Measurements from ENCODE around the gene SIGLEC12.

DNA sequence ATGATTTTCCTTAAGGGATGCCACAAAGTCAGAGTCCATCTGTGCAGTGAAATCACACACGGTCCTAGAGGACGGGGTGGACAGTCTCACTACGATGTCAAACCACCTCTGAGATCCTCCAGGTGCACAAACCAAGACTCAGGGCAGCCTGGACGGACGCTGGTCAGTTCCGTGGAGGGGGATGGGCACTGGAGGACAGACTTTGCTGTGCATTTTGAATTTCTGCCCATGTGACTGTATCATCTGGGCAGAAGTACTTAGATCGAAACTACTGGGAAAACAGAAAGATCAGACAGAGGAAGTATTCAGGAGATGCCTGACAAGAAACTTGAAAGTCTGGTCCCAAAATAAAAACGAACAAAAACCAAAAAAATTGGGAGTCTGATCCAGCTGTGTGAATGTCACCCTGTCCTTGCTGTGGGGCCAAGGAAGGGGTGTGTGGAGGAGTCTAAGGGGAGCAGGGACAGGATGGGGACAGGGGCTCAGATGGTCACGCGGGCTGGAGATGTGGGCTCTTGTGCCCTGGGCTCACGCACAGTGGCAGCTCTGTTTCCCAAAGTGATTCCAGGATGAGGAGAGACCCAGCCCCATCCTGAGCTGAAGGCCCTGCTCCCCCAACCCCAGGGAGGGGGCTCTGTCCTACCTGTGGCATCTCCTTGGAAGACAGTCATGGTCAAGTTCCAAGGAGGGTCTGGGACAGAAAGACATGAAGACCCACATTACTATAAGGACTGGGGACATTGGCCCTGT lies 44.9 kb downstream of the SIGLEC12 start:
- TF ChIP-seq, protein P1, sequence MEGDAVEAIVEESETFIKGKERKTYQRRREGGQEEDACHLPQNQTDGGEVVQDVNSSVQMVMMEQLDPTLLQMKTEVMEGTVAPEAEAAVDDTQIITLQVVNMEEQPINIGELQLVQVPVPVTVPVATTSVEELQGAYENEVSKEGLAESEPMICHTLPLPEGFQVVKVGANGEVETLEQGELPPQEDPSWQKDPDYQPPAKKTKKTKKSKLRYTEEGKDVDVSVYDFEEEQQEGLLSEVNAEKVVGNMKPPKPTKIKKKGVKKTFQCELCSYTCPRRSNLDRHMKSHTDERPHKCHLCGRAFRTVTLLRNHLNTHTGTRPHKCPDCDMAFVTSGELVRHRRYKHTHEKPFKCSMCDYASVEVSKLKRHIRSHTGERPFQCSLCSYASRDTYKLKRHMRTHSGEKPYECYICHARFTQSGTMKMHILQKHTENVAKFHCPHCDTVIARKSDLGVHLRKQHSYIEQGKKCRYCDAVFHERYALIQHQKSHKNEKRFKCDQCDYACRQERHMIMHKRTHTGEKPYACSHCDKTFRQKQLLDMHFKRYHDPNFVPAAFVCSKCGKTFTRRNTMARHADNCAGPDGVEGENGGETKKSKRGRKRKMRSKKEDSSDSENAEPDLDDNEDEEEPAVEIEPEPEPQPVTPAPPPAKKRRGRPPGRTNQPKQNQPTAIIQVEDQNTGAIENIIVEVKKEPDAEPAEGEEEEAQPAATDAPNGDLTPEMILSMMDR (conservative IDR thresholded peaks at IDR 0.05): no peak
- no peak for TF ChIP-seq ZFX (IDR thresholded peaks at IDR 0.05)

Measured in C4-2B (cell line).